Epithelial cell of esophagus (primary cell): ENCODE results near the gene CACHD1.

Experiments
- DNase-seq: peaks from one replicate; pipeline ENCODE4 v3.0.0; 2010; ENCODE audit warnings: low read depth
- H3K4me3 ChIP-seq: 2 replicates; pipeline ENCODE4 v1.5.1; 2011; ENCODE audit warnings: mild to moderate bottlenecking, low read length, control low read depth
- CTCF ChIP-seq: IDR thresholded peaks from 2 replicates; pipeline ENCODE4 v1.5.1; 2011; ENCODE audit warnings: low read depth, mild to moderate bottlenecking, low read length, control low read depth, inconsistent platforms; ENCODE audit not compliant: insufficient read depth; ENCODE audit errors: missing control alignments

The CACHD1 gene

GRCh38 chr1:64433308-64433707, 36.6 kb upstream of the CACHD1 start:
- TF ChIP-seq CTCF: no peak
- H3K4me3 ChIP-seq: no peak overlapping the region
- no peak for DNase-seq

- no peak overlapping the region for H3K4me3 ChIP-seq
Measured at GRCh38 chr1:64433747-64434146, 36.2 kb upstream of the CACHD1 start.

GRCh38 chr1:64435000-64435399, 34.9 kb upstream of the CACHD1 start:
- no peak for TF ChIP-seq CTCF
- DNase-seq: no peak

More at GRCh38 chr1:64433747-64434146, 36.2 kb upstream of the CACHD1 start:
- no peak for TF ChIP-seq CTCF
- no peak for DNase-seq

GRCh38 chr1:64437453-64437852, 32.5 kb upstream of the CACHD1 start:
- TF ChIP-seq CTCF: no peak

More at GRCh38 chr1:64435000-64435399, 34.9 kb upstream of the CACHD1 start:
- no peak overlapping the region for H3K4me3 ChIP-seq

GRCh38 chr1:64440183-64440826, 29.6 kb upstream of the CACHD1 start:
- no peak overlapping the region for H3K4me3 ChIP-seq
- DNase-seq: no peak
- no peak for TF ChIP-seq CTCF

More at GRCh38 chr1:64437453-64437852, 32.5 kb upstream of the CACHD1 start:
- no peak for DNase-seq
- H3K4me3 ChIP-seq: no peak overlapping the region

GRCh38 chr1:64451440-64451839, 18.5 kb upstream of the CACHD1 start:
- DNase-seq: no peak
- TF ChIP-seq CTCF: no peak
- no peak overlapping the region for H3K4me3 ChIP-seq

- TF ChIP-seq CTCF: no peak
- DNase-seq: no peak
- no peak overlapping the region for H3K4me3 ChIP-seq
Measured at GRCh38 chr1:64453688-64454087, 16.2 kb upstream of the CACHD1 start.
